ENCODE measurements around the gene PYY. TPM values are rescaled to one million over a fixed set of nuclear protein-coding genes. Genes with fewer than 3 reads are reported as not detected.
A peak's percentile ranks its signal among the peaks of the same experiment; 100 is the strongest.

Gene PYY
- not detected for total RNA-seq
- long read RNA-seq: 0 reads

DNA sequence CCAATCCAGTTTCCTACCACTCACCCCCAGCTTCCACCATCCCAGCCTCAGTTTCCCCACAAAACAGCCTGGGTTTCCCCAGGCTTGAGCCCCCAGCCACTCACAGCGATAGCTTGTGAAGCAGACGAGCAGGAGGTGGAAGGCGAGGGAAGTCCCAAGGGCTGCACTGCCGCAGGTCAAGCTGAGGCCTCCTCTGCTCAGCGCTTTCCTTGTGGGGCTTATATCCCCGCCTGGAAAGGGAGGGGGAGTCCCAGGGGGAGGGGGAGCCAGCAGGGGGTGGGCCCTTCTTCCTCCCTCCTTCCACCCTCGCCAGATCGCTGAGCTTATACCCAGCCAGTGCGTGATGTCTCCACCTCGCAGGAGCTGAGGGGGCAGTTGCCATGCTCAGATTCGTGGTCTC, at the start of gene PYY:
Gene PYY, minus strand, starts transcription at position 195 of the 400 bp plus-strand sequence. CDS start 457 bp downstream, outside the sequence.
- H3K4me3 ChIP-seq: no peak within 1 kb of the TSS
- H3K36me3 ChIP-seq: no peaks in the 10 kb centered on the region
- no peak within 1 kb of the TSS for H3K27ac ChIP-seq
- DNase-seq (peak in 1 of 3 donors; percentile 20), ATAC-seq (no peak)
- H3K27me3 ChIP-seq: peaks cover 0 to 6% of the 10 kb centered on the region in 2 donors
- H3K9me3 ChIP-seq: no peaks in the 10 kb centered on the region
- intact Hi-C loops (cut with DNase I): no loop called here
- no peaks in the 10 kb centered on the region for H3K4me1 ChIP-seq
- WGBS (ENCODE audit: insufficient coverage, low coverage, low lambda C conversion rate, missing lambda C conversion rate): 68% methylated on average over 5 of the region's 11 CpGs
- TF ChIP-seq, protein P1, sequence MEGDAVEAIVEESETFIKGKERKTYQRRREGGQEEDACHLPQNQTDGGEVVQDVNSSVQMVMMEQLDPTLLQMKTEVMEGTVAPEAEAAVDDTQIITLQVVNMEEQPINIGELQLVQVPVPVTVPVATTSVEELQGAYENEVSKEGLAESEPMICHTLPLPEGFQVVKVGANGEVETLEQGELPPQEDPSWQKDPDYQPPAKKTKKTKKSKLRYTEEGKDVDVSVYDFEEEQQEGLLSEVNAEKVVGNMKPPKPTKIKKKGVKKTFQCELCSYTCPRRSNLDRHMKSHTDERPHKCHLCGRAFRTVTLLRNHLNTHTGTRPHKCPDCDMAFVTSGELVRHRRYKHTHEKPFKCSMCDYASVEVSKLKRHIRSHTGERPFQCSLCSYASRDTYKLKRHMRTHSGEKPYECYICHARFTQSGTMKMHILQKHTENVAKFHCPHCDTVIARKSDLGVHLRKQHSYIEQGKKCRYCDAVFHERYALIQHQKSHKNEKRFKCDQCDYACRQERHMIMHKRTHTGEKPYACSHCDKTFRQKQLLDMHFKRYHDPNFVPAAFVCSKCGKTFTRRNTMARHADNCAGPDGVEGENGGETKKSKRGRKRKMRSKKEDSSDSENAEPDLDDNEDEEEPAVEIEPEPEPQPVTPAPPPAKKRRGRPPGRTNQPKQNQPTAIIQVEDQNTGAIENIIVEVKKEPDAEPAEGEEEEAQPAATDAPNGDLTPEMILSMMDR (IDR thresholded peaks at IDR 0.05): no peak
- no peak for TF ChIP-seq POLR2A (IDR thresholded peaks at IDR 0.05)

DNA sequence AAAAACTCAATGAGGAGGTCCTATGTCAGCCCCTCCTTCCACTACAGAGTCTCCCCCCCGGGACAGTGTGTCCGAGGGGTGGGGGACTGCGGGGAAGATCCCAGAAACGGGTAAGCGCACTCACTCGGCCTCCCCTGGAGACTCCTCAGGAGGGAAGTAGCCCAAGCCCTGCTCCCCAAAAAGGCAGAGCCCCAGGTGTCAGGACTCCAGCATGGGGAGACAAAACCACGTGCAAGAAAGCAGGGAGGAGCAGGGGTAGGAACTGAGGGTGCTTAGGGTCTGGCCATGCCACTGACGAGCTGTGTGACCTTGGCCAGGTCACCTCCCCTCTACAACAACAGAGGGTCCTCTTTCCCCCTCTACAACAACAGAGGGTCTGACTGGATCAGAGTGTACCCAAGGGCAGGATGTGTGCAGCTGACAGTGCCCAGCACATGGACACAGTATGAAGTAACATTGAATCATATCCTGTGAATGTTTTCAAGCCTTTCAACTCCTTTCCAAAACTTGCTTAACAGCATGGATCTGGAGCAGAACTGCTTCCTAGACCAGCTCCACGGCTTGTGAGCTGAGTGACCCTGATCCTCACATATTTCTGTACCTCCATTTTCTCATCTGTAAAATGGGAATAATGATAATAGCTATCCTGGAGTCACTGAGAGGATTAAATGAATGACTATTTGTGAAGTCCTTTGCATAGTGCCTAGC, 48.6 kb upstream of the PYY start:
- TF ChIP-seq, protein P1 (IDR thresholded peaks at IDR 0.05): no peak
- TF ChIP-seq POLR2A (IDR thresholded peaks at IDR 0.05): peak; percentile 78
- intact Hi-C loops (cut with DNase I): no loop called here
- no peaks in the 10 kb centered on the region for H3K9me3 ChIP-seq
- ATAC-seq: peak in 3 of 4 donors; percentile 20 to 35 (median 22)
- peaks cover 2 to 46% (median 20%) of the 10 kb centered on the region in 4 donors for H3K4me1 ChIP-seq
- WGBS (ENCODE audit: insufficient coverage, low coverage, low lambda C conversion rate, missing lambda C conversion rate): 10% methylated on average over 3 of the region's 9 CpGs
- peak overlapping the region; percentile 14 to 95 (median 95) for H3K27ac ChIP-seq
- H3K27me3 ChIP-seq: no peaks in the 10 kb centered on the region
- peak overlapping the region in 2 of 3 donors; percentile 16 to 51 for H3K4me3 ChIP-seq
- no peak for DNase-seq
- H3K36me3 ChIP-seq: peaks cover 0 to 15% (median under 1%) of the 10 kb centered on the region in 4 donors

DNA sequence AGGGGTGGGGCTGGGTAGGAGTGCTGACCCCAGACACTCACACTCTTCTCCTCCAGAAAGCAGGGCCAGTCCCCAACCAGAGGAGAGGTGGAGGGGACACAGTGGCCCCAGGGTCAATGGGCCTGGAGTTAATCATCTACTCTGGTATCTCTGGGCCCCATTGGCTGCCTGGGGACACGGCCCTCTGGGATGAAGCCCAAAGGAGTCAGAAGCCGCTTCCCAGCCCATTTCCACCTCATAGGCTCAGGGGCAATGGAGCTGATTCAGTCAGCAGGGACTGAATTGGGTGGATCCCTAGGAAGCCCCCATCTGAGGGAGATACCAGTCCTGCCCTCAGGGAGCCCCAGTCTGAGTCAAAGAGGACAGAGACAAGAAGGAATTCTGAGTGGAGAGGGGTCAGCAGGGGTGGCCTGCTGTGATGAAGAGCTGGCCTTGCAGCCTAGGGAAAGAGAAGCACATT, 47.8 kb upstream of the PYY start:
- Histone ChIP-seq H3K4me1 (peaks cover 2 to 41% (median 17%) of the 10 kb centered on the region in 4 donors), H3K36me3 (peaks cover 0 to 9% (median 0%) of the 10 kb centered on the region in 4 donors), H3K4me3 (peak overlapping the region in 2 of 3 donors; percentile 23 to 51), H3K27me3 (no peaks in the 10 kb centered on the region), H3K9me3 (no peaks in the 10 kb centered on the region), H3K27ac (peak overlapping the region; percentile 14 to 95 (median 95))
- TF ChIP-seq, protein P1 (IDR thresholded peaks at IDR 0.05): no peak
- TF ChIP-seq POLR2A (IDR thresholded peaks at IDR 0.05): peak; percentile 85
- intact Hi-C loops (cut with DNase I): no loop called here
- WGBS (ENCODE audit: insufficient coverage, low coverage, low lambda C conversion rate, missing lambda C conversion rate): 60% methylated on average over 1 of the region's 2 CpGs
- DNase-seq: peak; percentile 73 to 93 (median 89)
- peak; percentile 62 to 81 (median 70) for ATAC-seq

DNA sequence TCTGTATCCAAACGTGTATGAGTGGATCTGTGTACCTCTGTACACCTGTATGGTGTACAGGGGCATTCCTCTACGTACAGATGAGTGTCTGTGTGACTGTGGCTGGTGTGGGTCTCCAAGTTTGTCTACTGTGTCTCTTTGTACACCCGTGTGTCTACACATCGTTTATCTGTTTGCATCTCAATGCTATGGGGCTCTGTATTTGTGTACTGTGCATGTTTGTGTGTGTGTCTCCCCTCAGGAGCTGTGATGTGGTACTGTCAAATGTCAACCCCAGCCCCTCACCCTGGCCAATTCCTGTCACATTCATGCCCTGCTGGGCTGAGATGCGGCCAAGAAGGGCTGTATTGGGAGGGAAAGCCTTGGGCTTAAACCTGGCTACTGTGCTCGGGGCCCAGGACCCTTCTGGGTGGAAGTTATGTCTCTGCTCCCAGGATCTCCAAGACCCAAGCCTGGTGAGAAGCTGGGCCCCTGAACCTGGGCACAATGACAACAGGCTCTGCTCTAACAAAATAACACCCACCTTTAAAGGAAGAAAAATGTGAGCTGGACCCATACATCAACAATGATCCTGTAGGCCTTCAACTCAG, 47.2 kb upstream of the PYY start:
- Histone ChIP-seq H3K4me3 (peak overlapping the region in 2 of 3 donors; percentile 23 to 51), H3K9me3 (no peaks in the 10 kb centered on the region), H3K27ac (peak overlapping the region; percentile 14 to 95 (median 95)), H3K4me1 (peaks cover 2 to 41% (median 17%) of the 10 kb centered on the region in 4 donors), H3K36me3 (peaks cover 0 to 3% (median 0%) of the 10 kb centered on the region in 4 donors), H3K27me3 (no peaks in the 10 kb centered on the region)
- WGBS (ENCODE audit: insufficient coverage, low coverage, low lambda C conversion rate, missing lambda C conversion rate): 37% methylated on average over 4 of the region's 6 CpGs
- intact Hi-C loops (cut with DNase I): no loop called here
- ATAC-seq: no peak
- TF ChIP-seq, protein P1 (IDR thresholded peaks at IDR 0.05): no peak
- no peak for TF ChIP-seq POLR2A (IDR thresholded peaks at IDR 0.05)
- no peak for DNase-seq

Measured in right lobe of liver (tissue), 6 donors.